CD14-positive monocyte (primary cell): ENCODE measurements around the gene FCRL1. TPM values are rescaled to one million over a fixed set of nuclear protein-coding genes. Genes with fewer than 3 reads are reported as not detected.

Experiments used
- DNase-seq, 3 donors: peaks; one replicate each; pipeline ENCODE4 v3.0.0-alpha.2; 2011 to 2022
- H2AFZ ChIP-seq: 2 replicates; pipeline ENCODE4 v1.6.0; 2012; ENCODE audit warnings: mild to moderate bottlenecking, low read depth, low read length, inconsistent platforms; ENCODE audit not compliant: insufficient read depth, poor library complexity, severe bottlenecking
- H3K27ac ChIP-seq, 2 donors: 1 replicate in 1 of 2; 2 replicates in 1 of 2; pipeline ENCODE4 v1.5.1; 2012 to 2013; ENCODE audit warnings: low read length in 2 of 2, control low read depth in 1 of 2, inconsistent platforms in 1 of 2, low read depth in 1 of 2, mild to moderate bottlenecking in 1 of 2
- H3K27me3 ChIP-seq, 2 donors: one replicate each; pipeline versions ENCODE4 v1.6.0 to v1.6.1; 2011 to 2013; ENCODE audit warnings: low read length in 2 of 2; ENCODE audit not compliant: control insufficient read depth in 2 of 2, insufficient read depth in 2 of 2
- H3K36me3 ChIP-seq, 2 donors: replicated peaks in 1 of 2; 1 replicate in 1 of 2; 2 replicates in 1 of 2; pipeline versions ENCODE4 v1.5.1 to v1.6.1; 2012 to 2013; ENCODE audit warnings: low read length in 2 of 2, control low read depth in 1 of 2, inconsistent platforms in 1 of 2, mild to moderate bottlenecking in 1 of 2; ENCODE audit not compliant: insufficient read depth in 2 of 2, control insufficient read depth in 1 of 2
- H3K4me1 ChIP-seq, 2 donors: 1 replicate in 1 of 2; 2 replicates in 1 of 2; pipeline versions ENCODE4 v1.5.1 to v1.6.1; 2012 to 2013; ENCODE audit warnings: low read length in 2 of 2, control low read depth in 1 of 2, inconsistent platforms in 1 of 2, mild to moderate bottlenecking in 1 of 2, moderate library complexity in 1 of 2; ENCODE audit not compliant: insufficient read depth in 2 of 2, control insufficient read depth in 1 of 2
- H3K4me2 ChIP-seq: replicated peaks from 2 replicates; pipeline ENCODE3; 2012; ENCODE audit warnings: low read length, moderate library complexity, mild to moderate bottlenecking; ENCODE audit not compliant: poor library complexity, severe bottlenecking; ENCODE audit errors: extremely low read depth
- H3K4me3 ChIP-seq, 3 experiments: fragments of 200-600 bp in 1 of 3; sonication (generic) in 1 of 3; replicated peaks in 1 of 3; 1 replicate in 2 of 3; 2 replicates in 1 of 3; pipeline ENCODE4 v1.5.1; 2011 to 2013; ENCODE audit warnings: low read length in 3 of 3, mild to moderate bottlenecking in 3 of 3, control low read depth in 2 of 3, low read depth in 2 of 3, inconsistent platforms in 1 of 3, moderate library complexity in 1 of 3
- H3K79me2 ChIP-seq: 2 replicates; pipeline ENCODE4 v1.6.0; 2012; ENCODE audit warnings: mild to moderate bottlenecking, control low read depth, inconsistent platforms, low read length, moderate library complexity; ENCODE audit not compliant: insufficient read depth
- H3K9ac ChIP-seq: 2 replicates; pipeline ENCODE4 v1.6.0; 2017; ENCODE audit warnings: low read length, mild to moderate bottlenecking; ENCODE audit not compliant: insufficient read depth, poor library complexity, severe bottlenecking
- H3K9me3 ChIP-seq, 2 donors: replicated peaks in 1 of 2; 1 replicate in 1 of 2; 2 replicates in 1 of 2; pipeline versions ENCODE4 v1.5.1 to v1.6.1; 2012 to 2013; ENCODE audit warnings: low read length in 2 of 2, control low read depth in 1 of 2; ENCODE audit not compliant: control insufficient read depth in 1 of 2, insufficient read depth in 1 of 2
- H4K20me1 ChIP-seq: 2 replicates; pipeline ENCODE4 v1.6.0; 2012; ENCODE audit warnings: mild to moderate bottlenecking, low read length, control low read depth, moderate library complexity; ENCODE audit not compliant: insufficient read depth
- H3K27ac Mint-ChIP-seq, 7 donors: one replicate each; pipeline ENCODE4 v1.8.0; 2020; ENCODE audit warnings: mild to moderate bottlenecking in 7 of 7, mixed read lengths in 7 of 7, moderate library complexity in 6 of 7, inconsistent platforms in 2 of 7
- H3K27me3 Mint-ChIP-seq, 3 donors: one replicate each; pipeline ENCODE4 v1.8.0; 2021 to 2022; ENCODE audit warnings: low read depth in 3 of 3, mild to moderate bottlenecking in 3 of 3, mixed read lengths in 3 of 3, moderate library complexity in 3 of 3, inconsistent platforms in 1 of 3
- H3K36me3 Mint-ChIP-seq, 2 donors: one replicate each; pipeline ENCODE4 v1.8.0; 2020; ENCODE audit warnings: mixed read lengths in 2 of 2, inconsistent platforms in 1 of 2, mild to moderate bottlenecking in 1 of 2
- H3K4me1 Mint-ChIP-seq: one replicate; pipeline ENCODE4 v1.8.0; 2020; ENCODE audit warnings: mild to moderate bottlenecking, mixed read lengths
- H3K4me3 Mint-ChIP-seq, 2 donors: one replicate each; pipeline ENCODE4 v1.8.0; 2020; ENCODE audit warnings: mild to moderate bottlenecking in 2 of 2, mixed read lengths in 2 of 2, moderate library complexity in 1 of 2
- H3K9me3 Mint-ChIP-seq, 7 donors: one replicate each; pipeline ENCODE4 v1.8.0; 2020 to 2022; ENCODE audit warnings: mixed read lengths in 7 of 7, mild to moderate bottlenecking in 6 of 7, moderate library complexity in 6 of 7, inconsistent platforms in 2 of 7
- WGBS: methylation state at CpG from one replicate; pipeline ENCODE4 v1.1.5; 2013; ENCODE audit warnings: missing lambda C conversion rate; ENCODE audit not compliant: insufficient coverage; 5-methylcytosine and 5-hydroxymethylcytosine counted together
- intact Hi-C, 2 donors: fragments of 100-400 bp; cut with micrococcal nuclease; formaldehyde crosslinking; loops; one replicate each; pipeline versions ENCODE4 v1.15.0 to v1.15.1; 2023
- polyA plus RNA-seq, 3 donors: library from polyadenylated mRNA; depleted of rRNA in 1 of 3; unstranded in 2 of 3; stranded (reverse) in 1 of 3; fragments of 300-500 nt in 2 of 3; fragments of >200 nt in 1 of 3; fragmentation: Illumina TruSeq in 2 of 3; gene quantifications; 1 replicate in 2 of 3; 2 replicates in 1 of 3; pipeline ENCODE4 v1.2.3, GENCODE V29; 2012 to 2021
- TF ChIP-seq, protein P1 (sequence below): fragments of 200-600 bp; IDR thresholded peaks from one replicate; pipeline ENCODE4 v1.8.0; 2022; ENCODE audit warnings: antibody characterized with exemption, mild to moderate bottlenecking

Gene FCRL1
- polyA plus RNA-seq, 3 donors, result 0.16 to 2.1 (median 0.16) TPM

DNA sequence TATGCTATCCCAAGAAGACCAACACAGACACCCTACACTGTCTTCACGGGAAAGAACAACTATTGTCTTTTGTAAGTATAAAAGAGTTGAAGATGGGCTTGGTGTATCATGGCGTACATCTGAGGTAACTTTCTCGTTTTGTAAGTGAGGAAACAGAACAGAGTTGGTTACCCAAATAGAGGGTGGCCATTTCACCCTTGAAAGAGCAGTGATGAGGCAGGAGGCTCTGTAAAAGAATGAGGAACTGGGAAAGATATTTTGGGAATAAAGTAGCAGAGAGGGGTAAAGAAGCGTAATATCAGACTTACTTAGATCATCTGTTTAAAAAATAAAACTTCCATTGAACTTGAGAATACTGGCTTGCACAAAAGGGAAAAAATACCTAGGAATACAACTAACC, 61.9 kb downstream of the FCRL1 start:
- Histone ChIP-seq H3K4me3 (no peak overlapping the region), H3K9ac (no peak overlapping the region), H2AFZ (no peak overlapping the region), H3K36me3 (no peaks in the 10 kb centered on the region), H3K79me2 (no peaks in the 10 kb centered on the region), H3K27me3 (no peaks in the 10 kb centered on the region), H3K4me1 (no peaks in the 10 kb centered on the region), H3K9me3 (peaks cover 2 to 5% of the 10 kb centered on the region in 2 donors), H3K27ac (no peak overlapping the region), H4K20me1 (no peaks in the 10 kb centered on the region), H3K4me2 (no peak overlapping the region)
- peaks cover 6 to 22% (median 12%) of the 10 kb centered on the region in 7 donors for H3K9me3 Mint-ChIP-seq
- no peak overlapping the region for H3K4me3 Mint-ChIP-seq
- no peaks in the 10 kb centered on the region for H3K4me1 Mint-ChIP-seq
- 75% methylated on average over 2 of the region's 4 CpGs for WGBS
- DNase-seq, result no peak
- no peak overlapping the region for H3K27ac Mint-ChIP-seq
- no peaks in the 10 kb centered on the region for H3K36me3 Mint-ChIP-seq
- H3K27me3 Mint-ChIP-seq, result peaks cover 0 to 4% (median 3%) of the 10 kb centered on the region in 3 donors
- intact Hi-C loops, result no loop called here
- TF ChIP-seq, protein P1, sequence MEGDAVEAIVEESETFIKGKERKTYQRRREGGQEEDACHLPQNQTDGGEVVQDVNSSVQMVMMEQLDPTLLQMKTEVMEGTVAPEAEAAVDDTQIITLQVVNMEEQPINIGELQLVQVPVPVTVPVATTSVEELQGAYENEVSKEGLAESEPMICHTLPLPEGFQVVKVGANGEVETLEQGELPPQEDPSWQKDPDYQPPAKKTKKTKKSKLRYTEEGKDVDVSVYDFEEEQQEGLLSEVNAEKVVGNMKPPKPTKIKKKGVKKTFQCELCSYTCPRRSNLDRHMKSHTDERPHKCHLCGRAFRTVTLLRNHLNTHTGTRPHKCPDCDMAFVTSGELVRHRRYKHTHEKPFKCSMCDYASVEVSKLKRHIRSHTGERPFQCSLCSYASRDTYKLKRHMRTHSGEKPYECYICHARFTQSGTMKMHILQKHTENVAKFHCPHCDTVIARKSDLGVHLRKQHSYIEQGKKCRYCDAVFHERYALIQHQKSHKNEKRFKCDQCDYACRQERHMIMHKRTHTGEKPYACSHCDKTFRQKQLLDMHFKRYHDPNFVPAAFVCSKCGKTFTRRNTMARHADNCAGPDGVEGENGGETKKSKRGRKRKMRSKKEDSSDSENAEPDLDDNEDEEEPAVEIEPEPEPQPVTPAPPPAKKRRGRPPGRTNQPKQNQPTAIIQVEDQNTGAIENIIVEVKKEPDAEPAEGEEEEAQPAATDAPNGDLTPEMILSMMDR, result no peak

DNA sequence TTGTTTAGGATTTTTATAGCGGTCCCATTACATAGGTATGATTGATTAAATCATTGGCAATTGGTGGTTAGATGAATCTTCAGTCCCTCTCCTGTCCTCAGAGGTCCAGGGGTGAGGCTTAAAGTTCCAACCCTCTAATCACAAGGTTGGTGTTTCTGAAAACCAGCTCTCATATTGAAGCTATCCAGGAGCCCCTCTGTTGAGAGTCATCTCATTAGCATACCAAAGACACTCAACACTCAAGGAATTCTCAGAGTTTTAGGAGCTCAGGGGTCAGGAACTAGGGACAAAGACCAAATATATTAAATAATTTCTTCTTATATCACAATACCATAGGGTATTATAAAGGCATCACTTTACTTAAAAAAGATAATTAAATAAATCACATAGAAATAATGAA, 66.3 kb downstream of the FCRL1 start:
- Histone ChIP-seq H2AFZ (no peak overlapping the region), H3K36me3 (no peaks in the 10 kb centered on the region), H3K27me3 (peaks cover 0 to 2% of the 10 kb centered on the region in 2 donors), H3K4me3 (no peak overlapping the region), H3K4me1 (no peaks in the 10 kb centered on the region), H3K27ac (no peak overlapping the region), H3K79me2 (no peaks in the 10 kb centered on the region), H4K20me1 (no peaks in the 10 kb centered on the region), H3K9ac (no peak overlapping the region), H3K4me2 (no peak overlapping the region), H3K9me3 (peaks cover 0 to 2% of the 10 kb centered on the region in 2 donors)
- DNase-seq, result no peak
- H3K36me3 Mint-ChIP-seq, result no peaks in the 10 kb centered on the region
- H3K4me3 Mint-ChIP-seq, result no peak overlapping the region
- intact Hi-C loops, result loop anchor here in 1 of 2 donors (2.0 kb wide), 1 partner anchor 17 kb away; no protein-coding TSS in a partner anchor
- no CpG with 5 or more reads among the region's 1 CpG for WGBS
- no peak overlapping the region for H3K27ac Mint-ChIP-seq
- H3K27me3 Mint-ChIP-seq, result peaks cover 1 to 5% (median 2%) of the 10 kb centered on the region in 3 donors
- H3K4me1 Mint-ChIP-seq, result no peaks in the 10 kb centered on the region
- TF ChIP-seq, protein P1, result no peak
- H3K9me3 Mint-ChIP-seq, result peaks cover 0 to 10% (median 6%) of the 10 kb centered on the region in 7 donors
